Ascending aorta (tissue), 2 donors: ENCODE data around the gene BRMS1. TPM values are rescaled to one million over a fixed set of nuclear protein-coding genes. Genes with fewer than 3 reads are reported as not detected.

Source experiments
- DNase-seq, 2 donors: peaks; one replicate each; pipeline ENCODE4 v3.0.0-alpha.2; 2019; ENCODE audit warnings: low spot score in 2 of 2
- H3K27ac ChIP-seq, 2 donors: fragments of 200-600 bp; sonication (generic); one replicate each; pipeline ENCODE4 v1.5.1; 2016 to 2017; ENCODE audit warnings: mild to moderate bottlenecking in 1 of 2
- H3K27me3 ChIP-seq: fragments of 200-600 bp; sonication (generic); one replicate; pipeline ENCODE4 v1.5.1; 2017
- H3K36me3 ChIP-seq, 2 donors: fragments of 200-600 bp; sonication (generic); one replicate each; pipeline ENCODE4 v1.5.1; 2016
- H3K4me1 ChIP-seq, 2 donors: fragments of 200-600 bp; sonication (generic); one replicate each; pipeline ENCODE4 v1.5.1; 2016 to 2017; ENCODE audit warnings: mild to moderate bottlenecking in 1 of 2
- H3K4me3 ChIP-seq, 2 donors: fragments of 200-600 bp; sonication (generic); one replicate each; pipeline ENCODE4 v1.5.1; 2016 to 2017; ENCODE audit warnings: mild to moderate bottlenecking in 1 of 2
- H3K9me3 ChIP-seq, 2 donors: fragments of 200-600 bp; sonication (generic); one replicate each; pipeline ENCODE4 v1.5.1; 2016
- CTCF ChIP-seq, 3 experiments: fragments of 200-600 bp in 2 of 3; fragments of 450-650 bp in 1 of 3; sonication (generic) in 2 of 3; IDR thresholded peaks; one replicate each; pipeline ENCODE4 v1.5.1; 2016 to 2019; ENCODE audit warnings: antibody characterized with exemption in 3 of 3, mild to moderate bottlenecking in 1 of 3, moderate library complexity in 1 of 3
- intact Hi-C: fragments of 100-400 bp; cut with DNase I; formaldehyde crosslinking; loops from one replicate; pipeline ENCODE4 v1.15.1; 2023
- total RNA-seq: library from RNA; depleted of rRNA; stranded (reverse); fragments of >200 nt; gene quantifications from one replicate; pipeline ENCODE4 v1.1.0, GENCODE V29; 2016

BRMS1 gene
- total RNA-seq, 1 donor from 2014 or later = 24.8 TPM

- Histone ChIP-seq H3K4me1 (peaks cover 11 to 32% of the 10 kb centered on the region in 2 donors), H3K27me3 (no peaks in the 10 kb centered on the region), H3K27ac (no peak overlapping the region), H3K9me3 (no peaks in the 10 kb centered on the region), H3K4me3 (no peak overlapping the region), H3K36me3 (peaks cover 8 to 13% of the 10 kb centered on the region in 2 donors)
- DNase-seq = no peak
- no peak for TF ChIP-seq CTCF (IDR thresholded peaks at IDR 0.05)
- intact Hi-C loops = no loop called here
Observed at GRCh38 chr11:66331542-66332370, 13.1 kb downstream of the BRMS1 start.

- H3K4me3 ChIP-seq = no peak overlapping the region
- H3K4me1 ChIP-seq = peaks cover 9 to 28% of the 10 kb centered on the region in 2 donors
- peaks cover 8 to 13% of the 10 kb centered on the region in 2 donors for H3K36me3 ChIP-seq
- DNase-seq = no peak
- no peaks in the 10 kb centered on the region for H3K9me3 ChIP-seq
- intact Hi-C loops = no loop called here
- H3K27me3 ChIP-seq = no peaks in the 10 kb centered on the region
- TF ChIP-seq CTCF (IDR thresholded peaks at IDR 0.05) = no peak
- H3K27ac ChIP-seq = no peak overlapping the region
Observed at GRCh38 chr11:66330931-66331330, 14.0 kb downstream of the BRMS1 start.

GRCh38 chr11:66329165-66329673, 15.7 kb downstream of the BRMS1 start:
- no peak overlapping the region for H3K4me3 ChIP-seq
- no peak for TF ChIP-seq CTCF (IDR thresholded peaks at IDR 0.05)
- peaks cover 8 to 13% of the 10 kb centered on the region in 2 donors for H3K36me3 ChIP-seq
- no peaks in the 10 kb centered on the region for H3K27me3 ChIP-seq
- no peak overlapping the region for H3K27ac ChIP-seq
- DNase-seq = no peak
- no peaks in the 10 kb centered on the region for H3K9me3 ChIP-seq
- peaks cover 3 to 16% of the 10 kb centered on the region in 2 donors for H3K4me1 ChIP-seq
- intact Hi-C loops = no loop called here

- intact Hi-C loops = loop anchor here (1.0 kb wide), 1 partner anchor 16 kb away; no protein-coding TSS in a partner anchor
- Histone ChIP-seq H3K36me3 (peaks cover 8 to 13% of the 10 kb centered on the region in 2 donors), H3K9me3 (no peaks in the 10 kb centered on the region), H3K4me1 (peaks cover 3 to 16% of the 10 kb centered on the region in 2 donors), H3K4me3 (peak overlapping the region in 1 of 2 donors; percentile 23), H3K27ac (no peak overlapping the region), H3K27me3 (no peaks in the 10 kb centered on the region)
- peak; percentile 92 to 95 (median 94) for TF ChIP-seq CTCF (IDR thresholded peaks at IDR 0.05)
- peak in 1 of 2 donors; percentile 86 for DNase-seq
Observed at GRCh38 chr11:66328302-66329144, 16.4 kb downstream of the BRMS1 start.

- intact Hi-C loops = loop anchor here (1.0 kb wide), 1 partner anchor 16 kb away; no protein-coding TSS in a partner anchor
- no peaks in the 10 kb centered on the region for H3K9me3 ChIP-seq
- peaks cover 3 to 8% of the 10 kb centered on the region in 2 donors for H3K36me3 ChIP-seq
- H3K4me3 ChIP-seq = no peak overlapping the region
- H3K27ac ChIP-seq = peak overlapping the region in 1 of 2 donors; percentile 49
- TF ChIP-seq CTCF (IDR thresholded peaks at IDR 0.05) = no peak
- DNase-seq = no peak
- no peaks in the 10 kb centered on the region for H3K27me3 ChIP-seq
- peaks cover 3 to 16% of the 10 kb centered on the region in 2 donors for H3K4me1 ChIP-seq
Observed at GRCh38 chr11:66328031-66328301, 16.9 kb downstream of the BRMS1 start.
